HG03442 (cell line): ENCODE measurements around the gene TRMT112.

Experiments
- ATAC-seq: cut with Tn5 transposase; IDR thresholded peaks from one replicate; pipeline ENCODE4 v1.9.1; 2021; ENCODE audit warnings: mild to moderate bottlenecking, moderate library complexity; ENCODE audit not compliant: unreplicated experiment

TRMT112 gene

DNA sequence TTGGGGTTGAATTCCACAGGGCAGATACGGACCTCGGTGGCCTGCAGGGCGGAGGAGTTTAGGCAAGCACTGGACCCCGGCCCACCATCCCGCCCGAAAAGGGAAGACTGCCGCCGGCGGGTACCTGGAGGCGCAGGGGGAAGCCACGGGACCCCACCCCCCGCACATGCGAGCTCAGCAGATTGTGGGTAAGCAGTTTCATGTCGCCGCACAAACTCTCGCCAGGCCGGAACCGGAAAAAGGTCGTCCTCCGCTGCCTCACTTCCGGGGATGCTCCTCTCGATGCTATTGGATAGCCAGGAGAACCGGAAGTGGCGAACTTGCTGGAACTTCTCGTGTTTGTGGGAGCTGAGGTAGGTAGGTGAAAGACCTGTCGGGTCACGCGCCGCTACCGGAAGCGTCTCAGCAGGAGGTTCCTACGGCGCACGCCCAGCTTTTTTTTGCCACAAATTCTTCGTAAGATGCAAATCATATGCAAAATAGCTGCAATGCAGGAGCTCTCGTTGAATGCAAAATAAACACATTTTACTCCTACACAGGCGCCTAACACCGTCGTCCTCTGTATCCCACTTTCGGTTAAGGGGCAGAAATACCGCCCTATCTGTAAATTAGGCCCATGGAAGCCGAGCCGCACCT, at the start of gene TRMT112:
Gene TRMT112 (minus strand): TSS at position 235 of the 636 bp plus-strand sequence. CDS start 33 bp downstream, at position 202.
- peak; percentile 59 for ATAC-seq

DNA sequence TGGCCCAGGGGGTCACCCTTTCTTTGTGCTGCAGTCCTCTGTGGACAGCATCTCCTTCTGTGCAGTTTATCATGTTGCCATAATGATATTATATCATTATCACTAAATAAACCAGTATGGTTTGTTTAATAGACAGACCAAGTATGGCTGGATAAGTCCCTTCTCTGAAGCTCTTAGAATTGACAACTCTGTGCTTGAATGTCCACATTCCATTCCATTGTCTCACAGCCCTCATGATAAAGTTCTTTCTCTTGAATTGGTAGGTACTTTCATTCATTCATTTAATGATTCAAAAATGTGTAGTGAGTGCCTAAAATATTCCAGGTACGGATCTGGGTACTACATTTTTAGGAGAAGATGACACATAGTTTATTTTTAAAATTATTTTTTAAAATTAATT, 49.4 kb upstream of the TRMT112 start:
- ATAC-seq: no peak

- ATAC-seq: no peak
These were observed 47.6 kb upstream of the TRMT112 start for GRCh38 chr11:64364911-64365310.

- no peak for ATAC-seq
These were observed 47.1 kb upstream of the TRMT112 start for GRCh38 chr11:64364435-64364834.

DNA sequence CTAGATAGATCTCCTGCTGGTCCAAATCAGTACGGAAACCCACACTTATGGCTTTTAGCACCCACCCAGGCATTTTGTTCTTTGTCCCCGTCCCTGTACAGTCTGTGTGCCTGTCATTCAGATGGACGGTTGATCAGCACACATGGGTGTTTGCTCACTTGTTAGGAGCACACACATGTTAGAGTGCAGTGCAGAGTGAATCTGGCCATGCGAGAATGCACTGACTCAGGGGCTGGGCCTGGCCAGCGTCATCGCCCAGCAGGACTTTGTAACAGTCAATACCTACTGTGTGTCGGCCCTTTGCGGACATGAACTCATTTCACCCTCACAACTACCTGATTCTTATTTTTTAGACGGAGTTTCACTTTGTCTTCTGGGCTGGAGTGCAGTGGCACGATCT, 45.0 kb upstream of the TRMT112 start:
- no peak for ATAC-seq

DNA sequence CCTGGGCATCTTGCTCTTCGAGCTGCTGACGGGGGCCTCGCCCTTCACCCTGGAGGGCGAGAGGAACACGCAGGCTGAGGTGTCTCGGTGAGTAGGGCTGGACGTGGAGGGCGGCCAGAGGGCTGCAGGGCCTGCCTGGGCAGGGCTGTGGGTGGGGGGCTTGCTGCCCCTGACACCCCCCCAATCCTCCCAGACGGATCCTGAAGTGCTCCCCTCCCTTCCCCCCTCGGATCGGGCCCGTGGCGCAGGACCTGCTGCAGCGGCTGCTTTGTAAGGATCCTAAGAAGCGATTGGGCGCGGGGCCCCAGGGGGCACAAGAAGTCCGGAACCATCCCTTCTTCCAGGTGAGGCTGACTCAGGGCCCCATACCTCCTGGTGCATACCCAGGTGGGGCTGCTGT, 44.3 kb upstream of the TRMT112 start:
- no peak for ATAC-seq

DNA sequence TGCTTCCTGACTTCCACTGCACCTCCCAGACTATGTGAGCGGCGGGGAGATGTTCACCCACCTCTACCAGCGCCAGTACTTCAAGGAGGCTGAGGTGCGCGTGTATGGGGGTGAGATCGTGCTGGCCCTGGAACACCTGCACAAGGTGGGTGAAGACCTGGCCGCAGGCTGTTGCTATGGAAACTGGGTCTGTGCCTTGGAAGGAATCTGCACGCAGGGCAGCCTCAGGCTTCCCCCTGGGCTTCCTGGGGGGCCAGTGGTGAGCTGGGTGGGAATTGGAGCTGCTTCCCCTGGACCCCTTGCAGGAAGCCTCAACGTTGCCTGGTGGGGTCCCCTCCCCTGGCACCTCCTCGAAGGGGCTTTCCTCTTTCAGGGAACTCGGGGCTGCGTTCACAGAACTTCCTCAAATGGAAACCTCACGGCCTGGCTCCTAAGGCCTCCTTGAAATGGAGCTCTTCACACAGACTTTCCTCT, 43.1 kb upstream of the TRMT112 start:
- no peak for ATAC-seq

- ATAC-seq: no peak
These were observed 42.5 kb upstream of the TRMT112 start for GRCh38 chr11:64359712-64360445.

GRCh38 chr11:64358907-64359711, 41.8 kb upstream of the TRMT112 start, which contains the start of gene RPS6KA4:
TSS of gene RPS6KA4 (plus strand) at chr11:64359162. CDS start at chr11:64359236, 74 bp downstream.
- peak; percentile 51 for ATAC-seq

DNA sequence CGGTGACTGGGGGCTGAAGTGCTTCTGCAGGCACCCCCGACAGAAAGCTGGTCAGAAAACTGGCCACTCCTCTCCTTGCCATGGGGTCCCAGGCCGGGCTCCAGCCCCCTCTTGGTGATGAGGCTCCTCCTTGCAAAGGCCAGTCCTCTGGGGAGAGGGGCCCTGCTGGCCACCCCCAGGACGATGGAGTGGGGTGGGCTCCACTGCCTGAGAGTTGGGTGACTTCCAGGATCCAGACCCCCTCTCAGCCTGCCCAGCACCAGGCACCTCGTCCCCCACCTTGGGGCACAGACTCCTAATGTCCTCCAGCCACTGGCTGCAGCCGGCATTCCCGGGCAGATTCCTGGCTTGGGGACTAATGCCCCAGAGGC, 41.2 kb upstream of the TRMT112 start:
- no peak for ATAC-seq

GRCh38 chr11:64357904-64358535, 40.7 kb upstream of the TRMT112 start:
- ATAC-seq: no peak

- no peak for ATAC-seq
These were observed 40.1 kb upstream of the TRMT112 start for GRCh38 chr11:64357446-64357845.

DNA sequence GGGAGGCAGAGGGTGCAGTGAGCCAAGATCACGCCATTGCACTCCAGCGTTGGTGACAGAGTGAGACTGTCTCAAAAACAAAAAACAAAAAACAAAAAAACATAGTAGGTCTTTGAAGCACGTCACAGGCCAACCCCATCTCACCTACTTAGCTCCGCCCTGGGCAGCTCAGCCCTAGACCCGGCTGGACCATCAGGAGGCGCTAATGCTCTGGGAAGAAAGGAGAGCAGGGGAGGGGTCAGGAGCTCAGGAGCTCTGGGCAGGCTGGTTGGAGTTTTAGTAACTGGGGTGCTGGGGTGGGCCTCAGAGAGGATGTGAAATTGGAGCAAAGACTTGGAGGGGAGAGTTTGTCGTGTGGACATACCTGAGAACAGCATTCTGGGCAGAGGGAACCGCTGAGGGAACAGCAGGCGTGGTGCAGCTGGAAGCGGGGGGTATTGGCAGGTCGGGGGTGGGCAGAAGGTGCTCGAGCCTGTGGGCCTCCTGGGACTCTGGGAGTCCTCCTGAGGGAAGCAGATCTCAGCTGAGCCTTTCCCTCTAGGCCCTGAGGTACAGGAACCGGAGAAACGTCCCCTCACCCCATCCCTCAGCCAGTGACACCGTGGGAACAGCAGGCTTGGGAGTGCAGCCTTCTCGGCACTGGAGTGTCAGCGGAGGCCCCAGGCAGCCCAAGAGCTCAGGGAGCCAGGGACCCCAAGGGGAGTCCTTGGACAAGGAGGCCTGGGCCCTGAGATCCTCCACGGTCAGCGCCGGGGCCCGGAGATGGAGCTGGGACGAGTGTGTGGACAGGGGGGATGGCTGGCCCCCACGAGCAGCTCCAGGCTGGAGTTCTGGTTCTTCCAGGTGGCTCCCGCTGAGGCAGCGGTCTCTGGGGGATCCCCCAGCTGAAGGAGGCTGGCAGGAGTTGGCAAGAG, 39.4 kb upstream of the TRMT112 start:
- no peak for ATAC-seq

DNA sequence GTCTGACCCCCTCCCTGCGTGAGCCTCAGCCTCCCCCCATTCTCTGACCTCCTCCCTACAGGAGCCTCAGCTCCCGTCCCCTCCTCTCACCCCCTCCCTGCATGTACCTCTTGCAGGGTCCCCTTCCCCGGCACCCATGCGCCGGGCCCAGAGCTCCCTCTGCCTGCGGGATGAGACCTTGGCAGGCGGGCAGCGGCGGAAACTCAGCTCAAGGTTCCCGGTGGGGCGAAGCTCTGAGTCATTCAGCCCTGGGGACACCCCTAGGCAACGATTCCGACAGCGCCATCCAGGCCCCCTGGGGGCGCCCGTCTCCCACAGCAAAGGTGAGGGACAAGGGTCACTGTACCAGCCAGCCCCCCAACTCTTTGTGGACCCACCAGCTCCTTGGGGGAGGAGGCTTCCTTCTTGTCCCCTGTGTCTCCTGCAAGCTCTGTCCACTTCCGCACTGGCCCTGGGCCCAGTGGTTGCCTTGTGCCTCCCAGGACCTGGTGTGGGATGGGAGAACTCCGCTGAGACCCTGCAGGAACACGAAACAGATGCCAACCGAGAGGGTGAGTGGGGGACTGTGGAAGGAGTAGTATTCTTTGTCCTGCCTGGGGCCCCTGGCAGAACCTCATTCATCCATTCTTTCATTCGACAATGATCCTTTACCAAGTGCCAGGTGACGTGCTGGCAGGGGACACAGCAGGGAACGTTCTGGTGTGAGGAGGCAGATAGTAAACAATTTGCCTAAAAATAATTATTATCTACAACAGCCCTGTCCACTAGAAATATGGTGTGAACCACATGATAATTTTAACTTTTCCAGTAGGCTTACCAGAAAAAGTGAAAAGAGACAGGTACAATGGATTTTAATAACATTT, 38.0 kb upstream of the TRMT112 start:
- no peak for ATAC-seq

- no peak for ATAC-seq
These were observed 36.6 kb upstream of the TRMT112 start for GRCh38 chr11:64353715-64354506.

DNA sequence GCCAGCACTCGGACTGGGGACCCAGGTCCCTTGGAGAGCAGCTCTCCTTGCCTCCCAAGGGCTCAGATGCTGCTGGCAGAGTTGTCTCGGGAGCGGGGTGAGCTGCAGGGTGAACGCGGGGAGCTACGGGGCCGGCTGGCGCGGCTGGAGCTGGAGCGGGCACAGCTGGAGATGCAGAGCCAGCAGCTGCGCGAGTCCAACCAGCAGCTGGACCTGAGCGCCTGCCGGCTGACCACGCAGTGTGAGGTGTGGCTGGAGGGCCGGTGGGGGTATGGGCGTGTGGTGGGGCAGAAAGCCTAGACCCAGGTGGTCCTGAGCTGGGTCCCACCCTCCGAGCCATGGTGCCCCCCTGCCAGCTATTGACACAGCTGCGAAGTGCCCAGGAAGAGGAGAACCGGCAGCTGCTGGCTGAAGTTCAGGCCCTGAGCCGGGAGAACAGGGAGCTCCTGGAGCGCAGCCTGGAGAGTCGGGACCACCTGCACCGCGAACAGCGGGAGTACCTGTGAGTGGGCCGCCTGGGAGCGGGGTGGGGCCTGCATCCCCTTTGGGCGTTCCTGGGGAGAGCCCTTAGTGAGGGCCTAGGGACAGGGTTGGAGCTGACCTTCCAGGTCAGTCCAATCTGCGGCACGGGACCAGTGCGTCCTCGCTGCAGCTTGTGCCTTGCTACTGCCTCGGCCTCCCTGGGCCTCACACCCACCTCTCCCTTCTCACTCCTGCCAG, 35.8 kb upstream of the TRMT112 start:
- no peak for ATAC-seq

- ATAC-seq: no peak
These were observed 35.0 kb upstream of the TRMT112 start for GRCh38 chr11:64352099-64352994.
